HUES6 (cell line): ENCODE measurements around the gene TGFB1I1.

Source experiments
- H3K27ac ChIP-seq: 2 replicates; pipeline ENCODE4 v1.7.0; 2013; ENCODE audit warnings: low read depth, mild to moderate bottlenecking, low read length, inconsistent platforms
- H3K27me3 ChIP-seq: 2 replicates; pipeline ENCODE4 v1.6.1; 2013; ENCODE audit warnings: low read length; ENCODE audit not compliant: control insufficient read depth, insufficient read depth
- H3K36me3 ChIP-seq: 2 replicates; pipeline ENCODE4 v1.6.1; 2013; ENCODE audit warnings: low read length; ENCODE audit not compliant: control insufficient read depth, insufficient read depth
- H3K4me1 ChIP-seq: 2 replicates; pipeline ENCODE4 v1.6.1; 2013; ENCODE audit warnings: low read length; ENCODE audit not compliant: control insufficient read depth, insufficient read depth
- H3K4me3 ChIP-seq: 2 replicates; pipeline ENCODE4 v1.5.1; 2013; ENCODE audit warnings: low read depth, low read length
- H3K9ac ChIP-seq: one replicate; pipeline ENCODE4 v1.6.1; 2013; ENCODE audit warnings: mild to moderate bottlenecking, low read length
- H3K9me3 ChIP-seq: 2 replicates; pipeline ENCODE4 v1.6.1; 2013; ENCODE audit warnings: low read depth, low read length; ENCODE audit not compliant: control insufficient read depth, insufficient read depth

TGFB1I1 gene

DNA sequence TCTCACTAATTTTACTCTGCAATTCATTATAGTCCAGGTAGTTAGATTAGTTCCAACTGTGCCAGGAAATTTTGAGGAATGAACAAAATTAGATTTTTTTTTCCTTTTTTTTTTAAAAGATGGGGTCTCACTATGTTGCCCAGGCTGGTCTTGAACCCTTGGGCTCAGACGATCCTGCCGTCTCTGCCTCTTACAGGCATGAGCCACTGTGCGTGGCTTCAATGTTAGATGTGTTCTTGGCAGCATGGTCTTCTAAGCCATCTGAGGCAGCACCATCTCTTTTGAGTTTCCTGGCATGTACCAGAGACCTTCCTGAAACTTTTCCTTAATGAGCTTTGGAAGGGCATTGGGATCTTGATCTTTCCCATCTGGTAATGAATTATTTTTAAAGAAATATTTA, 53.2 kb downstream of the TGFB1I1 start:
- H3K4me1 ChIP-seq, result peaks cover 24% of the 10 kb centered on the region
- H3K4me3 ChIP-seq, result no peak overlapping the region

More for the DNA sequence above, 53.2 kb downstream of the TGFB1I1 start:
- H3K27ac ChIP-seq, result no peak overlapping the region
- no peak overlapping the region for H3K9ac ChIP-seq
- peaks cover 27% of the 10 kb centered on the region for H3K27me3 ChIP-seq
- no peaks in the 10 kb centered on the region for H3K9me3 ChIP-seq
- no peaks in the 10 kb centered on the region for H3K36me3 ChIP-seq
